Breast epithelium (tissue), 3 donors: Measurements from ENCODE around the gene RHBG.

Experiments
- POLR2A ChIP-seq: fragments of 450-650 bp; IDR thresholded peaks from one replicate; pipeline ENCODE4 v1.6.1; 2016; ENCODE audit warnings: antibody characterized with exemption, mild to moderate bottlenecking, moderate library complexity
- POLR2AphosphoS5 ChIP-seq, 3 donors: sonication (generic); formaldehyde crosslinking; IDR thresholded peaks; one replicate each; pipeline ENCODE4 v1.6.1; 2017; ENCODE audit warnings: antibody characterized with exemption in 3 of 3
- TF ChIP-seq, protein P1 (sequence below), 3 donors: fragments of 450-650 bp; IDR thresholded peaks; one replicate each; pipeline ENCODE4 v1.5.1; 2016 to 2017; ENCODE audit warnings: antibody characterized with exemption in 3 of 3, mild to moderate bottlenecking in 3 of 3, moderate library complexity in 3 of 3

DNA sequence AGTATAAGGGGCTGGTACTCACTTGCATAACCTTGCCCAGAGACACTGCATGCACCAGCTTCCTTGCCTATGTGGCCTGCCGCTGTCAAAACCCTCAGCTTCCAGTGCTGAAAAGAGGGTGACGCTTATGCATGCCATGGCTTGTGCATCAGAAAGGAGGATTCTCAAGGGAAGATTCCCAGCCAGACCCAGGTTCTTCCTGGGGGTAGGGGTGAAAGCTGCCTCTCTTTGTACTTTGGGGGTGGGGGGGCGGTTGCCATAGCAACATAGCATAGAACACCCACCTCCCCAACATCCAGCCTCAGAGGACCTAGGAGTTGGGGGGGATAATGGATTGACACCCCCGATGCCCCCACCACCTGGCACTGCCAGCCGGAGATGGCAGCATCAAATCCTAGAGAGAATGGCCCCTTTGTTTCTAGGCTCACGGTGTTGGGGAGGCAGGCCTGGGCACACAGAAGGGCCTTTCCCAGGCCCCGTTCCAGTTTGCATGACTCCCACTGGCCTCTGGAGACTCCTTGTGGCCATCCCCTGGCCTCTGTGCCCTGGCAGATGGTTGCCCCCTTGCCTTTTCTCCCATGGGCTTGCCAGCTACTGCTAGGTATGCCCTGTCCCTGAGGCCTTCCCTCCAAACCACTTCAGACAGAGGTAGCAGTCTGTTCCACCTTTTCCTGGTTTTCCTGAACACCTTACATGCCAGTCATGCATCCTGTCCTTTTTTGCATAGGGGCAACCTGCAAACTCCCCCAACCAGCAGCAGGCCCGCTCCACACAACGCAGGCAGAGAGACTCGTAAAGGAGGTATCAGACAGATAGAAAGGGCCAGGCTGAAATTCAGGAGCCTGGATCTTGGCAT, 44.6 kb downstream of the RHBG start:
- TF ChIP-seq POLR2AphosphoS5 (IDR thresholded peaks at IDR 0.05) (no peak), POLR2A (no peak)
- TF ChIP-seq, protein P1, sequence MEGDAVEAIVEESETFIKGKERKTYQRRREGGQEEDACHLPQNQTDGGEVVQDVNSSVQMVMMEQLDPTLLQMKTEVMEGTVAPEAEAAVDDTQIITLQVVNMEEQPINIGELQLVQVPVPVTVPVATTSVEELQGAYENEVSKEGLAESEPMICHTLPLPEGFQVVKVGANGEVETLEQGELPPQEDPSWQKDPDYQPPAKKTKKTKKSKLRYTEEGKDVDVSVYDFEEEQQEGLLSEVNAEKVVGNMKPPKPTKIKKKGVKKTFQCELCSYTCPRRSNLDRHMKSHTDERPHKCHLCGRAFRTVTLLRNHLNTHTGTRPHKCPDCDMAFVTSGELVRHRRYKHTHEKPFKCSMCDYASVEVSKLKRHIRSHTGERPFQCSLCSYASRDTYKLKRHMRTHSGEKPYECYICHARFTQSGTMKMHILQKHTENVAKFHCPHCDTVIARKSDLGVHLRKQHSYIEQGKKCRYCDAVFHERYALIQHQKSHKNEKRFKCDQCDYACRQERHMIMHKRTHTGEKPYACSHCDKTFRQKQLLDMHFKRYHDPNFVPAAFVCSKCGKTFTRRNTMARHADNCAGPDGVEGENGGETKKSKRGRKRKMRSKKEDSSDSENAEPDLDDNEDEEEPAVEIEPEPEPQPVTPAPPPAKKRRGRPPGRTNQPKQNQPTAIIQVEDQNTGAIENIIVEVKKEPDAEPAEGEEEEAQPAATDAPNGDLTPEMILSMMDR (IDR thresholded peaks at IDR 0.05), result no peak
